GM21367 (cell line): ENCODE data around the gene LHX5.

Experiments
- ATAC-seq: cut with Tn5 transposase; IDR thresholded peaks from one replicate; pipeline ENCODE4 v1.9.1; 2021; ENCODE audit not compliant: unreplicated experiment

Gene LHX5

GRCh38 chr12:113466454-113467141, 5.1 kb downstream of the LHX5 start:
- ATAC-seq: no peak

DNA sequence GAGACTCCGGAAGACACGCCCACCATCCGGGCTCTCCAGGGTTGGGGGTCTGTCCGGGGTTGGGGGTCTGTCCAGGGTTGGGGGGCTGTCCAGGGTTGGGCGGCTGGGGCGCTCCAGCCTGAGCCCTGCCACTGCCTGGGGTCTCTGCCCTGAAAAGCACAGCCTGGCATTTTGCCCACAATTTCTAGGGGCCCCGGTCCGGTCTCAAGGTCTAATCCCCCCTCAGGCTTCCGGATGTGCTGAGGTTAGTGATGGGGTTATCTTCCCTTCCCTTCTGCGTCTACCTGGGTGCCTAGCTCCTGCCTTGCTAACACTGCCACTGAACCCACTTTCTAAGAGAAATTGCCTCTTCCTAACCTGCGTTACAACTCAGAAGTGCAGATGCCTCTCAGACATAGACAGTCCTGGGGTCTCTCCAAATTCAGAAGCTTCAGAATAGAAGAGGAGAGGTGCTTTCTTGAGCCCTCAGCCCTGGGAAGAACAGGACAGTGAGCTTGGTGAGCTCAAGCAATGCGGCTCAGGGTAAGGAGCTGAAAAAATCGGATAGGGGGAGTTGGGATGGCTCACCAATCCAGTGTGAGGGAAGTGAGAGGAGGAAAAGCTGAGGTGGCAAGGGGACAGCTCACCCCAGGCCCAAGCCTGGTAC, 5.7 kb downstream of the LHX5 start:
- no peak for ATAC-seq

- no peak for ATAC-seq
Measured at GRCh38 chr12:113464852-113465719, 6.6 kb downstream of the LHX5 start.

DNA sequence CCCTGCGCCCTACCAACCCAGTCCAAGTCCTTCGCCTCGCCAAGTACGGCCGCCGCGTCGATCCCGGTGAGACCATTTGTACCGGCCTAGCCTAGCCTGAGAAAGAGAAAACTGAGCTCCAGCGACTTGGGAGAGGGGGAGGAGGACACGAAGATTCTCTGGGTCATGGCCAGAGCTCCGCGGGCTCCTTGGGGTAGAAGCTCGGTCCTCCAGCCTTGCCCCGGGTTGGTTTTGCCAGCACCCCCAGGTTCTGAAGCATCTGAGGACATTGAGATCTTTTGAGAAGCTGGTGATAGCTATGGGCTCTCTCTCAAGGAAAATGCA, 7.3 kb downstream of the LHX5 start:
- ATAC-seq: no peak

DNA sequence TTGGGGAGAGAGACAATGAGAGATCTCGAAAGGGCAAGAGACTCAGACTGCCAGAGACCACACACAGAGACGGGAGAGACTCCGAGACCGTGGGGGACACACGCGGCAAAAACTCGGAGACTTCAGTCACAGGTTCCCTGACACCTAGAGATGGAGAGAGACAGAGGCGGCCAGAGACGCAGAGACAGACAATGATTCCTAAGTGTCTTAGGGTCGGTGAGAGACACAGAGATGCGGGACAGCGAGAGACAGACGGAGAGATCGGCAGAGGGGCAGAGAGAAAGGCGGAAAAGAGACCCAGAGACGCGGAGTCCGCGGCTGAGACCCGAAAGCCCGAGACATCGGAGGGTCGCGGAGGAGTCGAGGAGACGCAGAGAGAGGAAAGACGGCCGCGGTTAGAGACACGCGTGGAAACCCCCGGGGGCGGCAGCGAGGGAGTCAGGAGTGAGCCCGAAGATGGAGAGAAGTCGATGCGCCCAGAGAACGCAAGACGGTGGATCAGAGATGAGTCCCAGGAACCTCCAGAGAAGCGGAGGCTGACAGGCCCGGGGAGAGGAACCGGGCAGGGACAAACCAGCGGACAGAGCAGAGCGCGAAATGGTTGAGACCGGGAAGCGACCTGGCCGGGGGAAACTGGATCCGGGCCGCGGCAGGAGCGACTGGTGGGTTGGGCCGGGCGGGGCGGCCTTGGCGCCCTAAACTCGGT, 7.8 kb downstream of the LHX5 start:
- no peak for ATAC-seq

DNA sequence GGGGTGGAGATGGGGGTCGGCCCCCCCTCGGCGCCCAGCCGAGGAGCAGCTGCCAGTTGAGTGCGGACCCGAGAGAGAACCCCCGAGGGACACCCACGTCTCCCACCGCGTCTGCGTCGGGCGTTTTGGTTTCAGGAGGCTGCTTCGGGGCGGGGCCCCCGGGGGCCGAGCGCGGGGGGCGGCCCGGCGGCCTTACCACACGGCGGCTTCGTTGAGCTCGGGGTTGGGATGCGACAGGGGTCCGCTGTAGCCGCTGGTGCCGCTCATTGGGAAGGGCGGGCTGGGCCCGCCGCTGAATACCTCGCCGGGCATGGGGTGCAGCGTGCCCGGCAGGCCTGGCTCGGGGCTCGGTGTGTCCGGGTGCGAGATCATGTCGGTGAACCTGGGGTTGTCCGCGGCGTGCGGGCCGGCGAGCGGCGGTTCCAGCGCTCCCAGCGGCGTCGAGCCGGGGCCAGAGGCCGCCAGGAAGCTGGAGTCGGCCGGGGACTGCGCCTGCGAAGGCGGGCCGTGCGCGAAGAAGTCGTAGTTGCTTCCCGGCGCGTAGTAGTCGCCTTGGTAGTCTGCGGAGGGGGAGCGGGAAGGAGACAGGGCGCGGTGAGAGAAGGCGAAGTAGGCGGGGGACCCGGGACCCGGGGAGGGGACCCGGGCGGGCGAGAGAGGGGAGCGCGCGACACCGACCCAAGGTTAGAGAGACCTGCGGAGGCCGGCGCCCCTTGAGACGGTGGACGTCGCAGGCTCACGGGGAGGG, 8.5 kb downstream of the LHX5 start:
- no peak for ATAC-seq

DNA sequence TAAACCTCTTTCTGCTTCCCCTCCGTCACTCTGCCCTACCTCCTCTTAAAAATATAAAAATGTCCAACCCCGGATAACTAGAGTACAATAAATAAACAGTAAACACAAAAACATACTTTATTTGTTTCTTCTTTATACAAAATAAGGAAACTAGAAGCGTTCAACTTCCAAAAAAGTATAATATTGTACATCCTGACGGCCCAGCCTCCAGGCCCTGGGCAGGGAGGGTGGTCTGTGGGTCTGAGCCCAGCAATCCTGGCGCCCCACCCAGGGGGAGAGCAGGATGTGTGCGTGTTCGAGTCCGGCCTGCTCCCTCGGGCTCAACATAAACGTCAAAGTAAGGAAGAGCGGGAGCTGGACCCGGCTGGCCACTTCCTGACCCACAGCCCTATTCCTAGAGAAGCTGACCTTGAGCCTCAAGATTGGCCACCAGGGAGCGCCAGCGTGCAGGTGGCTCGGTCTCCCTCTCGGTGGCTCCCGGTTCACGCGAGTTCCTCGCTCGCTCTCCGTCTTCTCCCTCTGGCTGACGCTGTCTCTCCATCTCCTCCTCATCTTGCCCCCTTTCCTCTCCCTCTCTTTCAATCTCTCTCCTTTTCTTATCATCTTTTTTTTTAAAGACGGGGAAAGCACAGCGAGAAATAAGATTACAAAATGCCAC, 9.4 kb downstream of the LHX5 start:
- no peak for ATAC-seq

GRCh38 chr12:113461666-113462065, 10.0 kb downstream of the LHX5 start:
- no peak for ATAC-seq

DNA sequence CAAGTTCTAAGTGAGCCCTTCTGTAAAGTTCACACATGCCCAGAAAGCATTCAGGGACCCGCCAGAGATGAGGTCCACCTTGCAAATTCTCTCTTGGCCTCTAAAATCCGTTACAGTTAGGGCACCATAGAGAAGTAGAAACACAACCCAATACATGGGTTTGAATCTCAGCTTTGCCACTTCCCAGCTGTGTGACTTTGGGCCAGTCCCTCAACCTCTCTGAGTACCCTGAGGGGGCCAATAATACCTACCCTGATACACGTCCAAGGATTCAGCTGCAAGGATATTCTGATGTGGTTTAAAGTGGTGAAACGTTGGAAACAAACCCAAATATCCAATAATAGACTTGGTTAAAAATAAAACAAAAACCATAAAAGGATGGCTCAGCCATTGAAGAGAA, 11.7 kb downstream of the LHX5 start:
- no peak for ATAC-seq

GRCh38 chr12:113457710-113458109, 14.0 kb downstream of the LHX5 start:
- ATAC-seq: no peak

- ATAC-seq: no peak
Measured at GRCh38 chr12:113457185-113457584, 14.5 kb downstream of the LHX5 start.

- no peak for ATAC-seq
Measured at GRCh38 chr12:113456761-113457160, 14.9 kb downstream of the LHX5 start.

DNA sequence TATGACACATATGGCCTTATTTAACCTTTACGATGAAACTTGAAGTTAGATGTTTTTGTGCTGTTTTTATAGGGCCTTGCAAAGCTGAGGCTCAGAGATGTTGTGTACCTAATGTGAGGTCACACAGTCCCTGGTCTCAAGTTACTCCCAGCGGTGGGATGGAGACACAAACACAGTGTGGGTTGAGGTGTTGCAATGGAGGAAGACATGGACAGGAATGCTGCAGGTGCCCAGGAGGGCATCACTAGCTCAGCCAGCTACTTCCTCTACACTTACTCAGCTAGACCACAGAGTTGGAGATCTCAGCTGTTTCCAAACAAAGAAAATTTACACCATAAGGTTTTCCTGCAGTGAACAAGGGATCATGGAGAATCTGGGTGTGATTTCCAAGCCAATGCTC, 15.5 kb downstream of the LHX5 start:
- ATAC-seq: no peak

DNA sequence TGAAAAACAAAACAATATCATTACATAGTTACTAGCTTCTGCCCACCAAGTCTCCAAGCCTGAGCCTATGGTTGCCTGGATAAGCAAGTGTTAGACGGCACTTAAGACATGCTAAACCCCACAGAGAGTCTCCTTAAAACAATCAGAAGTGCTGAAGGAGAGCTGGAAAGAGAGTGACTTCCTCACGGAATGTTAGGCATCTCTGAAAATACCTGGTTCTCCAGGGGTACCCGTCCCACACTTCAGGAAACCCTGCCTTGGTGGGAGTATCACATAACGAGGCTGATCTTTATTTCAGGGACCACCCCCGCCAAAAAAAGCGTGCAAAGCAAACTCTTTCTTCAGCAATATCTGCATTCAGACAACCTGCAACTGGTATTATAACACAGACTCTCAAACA, 18.3 kb downstream of the LHX5 start:
- ATAC-seq: no peak

DNA sequence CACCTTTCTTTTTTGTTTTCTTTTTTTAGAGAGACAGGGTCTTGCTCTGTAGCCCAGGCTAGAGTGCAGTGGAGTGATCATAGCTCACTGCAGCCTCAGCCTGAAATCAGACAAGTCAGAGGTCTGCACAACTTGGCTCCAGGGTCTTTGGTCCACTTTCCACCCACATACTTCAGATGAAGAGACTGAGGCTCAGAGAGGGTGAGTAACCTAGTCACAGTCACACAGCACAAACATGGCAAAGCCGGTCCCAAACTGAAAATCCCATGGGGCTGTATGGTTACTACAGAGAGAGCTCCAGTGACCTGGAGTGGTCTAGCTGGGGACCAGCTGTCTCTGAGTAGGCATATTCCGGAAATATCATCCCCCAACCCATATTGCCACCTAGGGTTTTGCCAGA, 19.2 kb downstream of the LHX5 start:
- ATAC-seq: no peak

DNA sequence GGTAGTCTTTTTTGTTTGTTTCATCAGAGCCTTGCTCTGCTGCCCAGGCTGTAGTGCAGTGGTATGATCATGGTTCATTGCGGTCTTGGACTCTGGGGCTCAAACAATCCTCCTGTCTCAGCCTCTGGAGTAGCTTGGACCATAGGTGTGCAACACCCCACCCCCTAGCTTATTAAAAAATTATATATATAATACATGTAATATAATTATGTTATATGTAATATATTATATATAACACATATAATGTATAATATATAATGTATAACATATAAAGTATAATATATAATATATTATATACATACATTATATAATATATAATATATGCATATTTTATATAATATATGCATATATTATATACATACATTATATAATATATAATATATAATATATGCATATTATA, 21.8 kb downstream of the LHX5 start:
- ATAC-seq: no peak

DNA sequence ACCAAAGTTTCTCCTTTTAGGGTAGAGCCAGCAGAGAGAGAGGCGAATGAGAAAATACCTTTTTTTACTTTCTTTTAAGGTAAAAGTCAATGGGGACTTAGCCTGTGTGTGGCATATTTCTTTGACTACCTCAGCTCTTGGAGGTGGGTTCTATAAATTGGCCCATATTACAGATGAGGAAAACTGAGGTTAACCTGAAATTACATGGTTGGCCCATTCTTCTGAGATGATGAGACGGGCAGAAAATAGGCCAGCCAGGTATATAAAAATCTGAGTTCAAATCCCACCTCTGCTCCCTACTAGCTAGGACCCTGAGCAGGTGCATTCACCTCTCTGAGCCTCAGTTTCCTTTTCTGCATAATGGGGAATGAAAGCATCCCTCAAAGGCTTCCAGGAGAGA, 22.4 kb downstream of the LHX5 start:
- no peak for ATAC-seq

DNA sequence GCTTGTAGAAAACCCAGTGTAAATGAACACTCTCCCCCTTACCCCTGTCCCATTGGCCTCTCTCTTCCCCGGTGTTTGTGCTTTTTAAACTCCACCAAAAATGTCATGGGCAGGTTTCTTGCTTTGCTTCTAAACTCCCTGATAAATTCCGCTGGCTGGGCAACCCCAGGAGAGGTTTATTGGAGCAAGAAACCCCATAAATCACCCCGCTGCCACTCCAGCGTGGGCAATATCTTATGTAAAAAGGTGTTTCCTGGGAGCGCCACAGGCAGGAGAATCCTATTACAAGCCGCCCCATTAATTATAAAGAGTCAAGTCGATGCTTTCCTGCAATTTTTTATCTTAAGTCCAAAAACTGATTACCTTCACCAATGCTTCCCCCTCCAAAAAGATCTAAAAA, 22.8 kb downstream of the LHX5 start:
- ATAC-seq: no peak

DNA sequence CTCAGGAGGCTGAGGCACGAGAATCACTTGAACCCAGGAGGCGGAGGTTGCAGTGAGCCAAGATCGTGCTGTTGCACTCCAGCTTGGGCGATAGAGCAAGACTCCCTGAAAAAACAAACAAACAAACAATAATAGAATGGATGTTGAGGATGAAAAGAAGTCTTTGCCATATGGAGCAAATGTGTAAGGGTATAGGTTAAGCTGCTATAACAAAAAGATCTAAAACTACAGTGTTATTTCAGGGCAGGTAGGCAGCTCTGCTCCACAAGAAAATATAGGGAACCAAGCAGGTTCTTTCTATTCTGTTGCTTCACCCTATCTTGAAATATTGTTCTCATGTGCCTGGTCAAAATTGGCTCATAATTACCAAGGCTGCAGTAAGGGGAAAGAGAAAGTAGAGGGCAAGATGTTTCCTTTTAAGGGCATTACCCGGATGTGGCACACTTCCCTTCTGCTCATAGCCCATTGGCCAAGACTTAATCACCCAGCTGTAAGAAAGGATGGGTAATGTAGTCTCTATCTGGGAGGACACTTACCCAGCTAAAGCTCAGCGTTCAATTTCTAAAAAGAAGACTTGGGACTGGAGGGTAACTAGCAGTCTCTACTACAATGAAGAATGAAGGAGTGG, 26.0 kb downstream of the LHX5 start:
- ATAC-seq: no peak

- ATAC-seq: no peak
Measured at GRCh38 chr12:113443030-113443539, 28.6 kb downstream of the LHX5 start.
